Activated CD4-positive, alpha-beta T cell treated with anti-CD3 and anti-CD28 coated beads, Interleukin-2, amount 50 U/mL, for 4 hours (primary cell): ENCODE measurements around the gene ADAMTSL1.

Experiments
- DNase-seq, 2 experiments: peaks; one replicate each; pipeline ENCODE4 v3.0.0-alpha.2; 2020

ADAMTSL1 gene

GRCh38 chr9:18504707-18505106, 30.8 kb downstream of the ADAMTSL1 start:
- DNase-seq: no peak

GRCh38 chr9:18507151-18507550, 33.2 kb downstream of the ADAMTSL1 start:
- DNase-seq: no peak

- DNase-seq: no peak
Measured at GRCh38 chr9:18516514-18516913, 42.6 kb downstream of the ADAMTSL1 start.

DNA sequence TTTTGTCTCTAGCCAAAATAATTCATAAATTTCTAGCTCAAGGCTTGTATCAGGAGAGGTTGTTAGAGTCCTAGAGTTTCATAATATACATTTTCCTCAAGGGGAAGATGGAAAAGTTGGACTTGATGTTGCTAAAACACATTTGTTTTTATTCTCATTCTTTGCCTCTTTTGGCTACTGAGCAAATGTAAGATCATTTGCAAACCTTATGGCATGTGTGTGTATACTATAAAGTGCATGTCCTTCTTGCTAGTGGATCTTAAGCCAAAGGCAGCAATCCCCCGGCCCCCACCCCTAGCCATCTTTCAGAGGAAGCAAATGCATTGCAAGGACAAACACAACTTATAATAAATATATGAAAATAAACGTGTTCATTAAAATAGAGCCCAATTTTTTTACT, 43.0 kb downstream of the ADAMTSL1 start:
- DNase-seq: no peak

GRCh38 chr9:18520416-18521047, 46.6 kb downstream of the ADAMTSL1 start:
- no peak for DNase-seq

DNA sequence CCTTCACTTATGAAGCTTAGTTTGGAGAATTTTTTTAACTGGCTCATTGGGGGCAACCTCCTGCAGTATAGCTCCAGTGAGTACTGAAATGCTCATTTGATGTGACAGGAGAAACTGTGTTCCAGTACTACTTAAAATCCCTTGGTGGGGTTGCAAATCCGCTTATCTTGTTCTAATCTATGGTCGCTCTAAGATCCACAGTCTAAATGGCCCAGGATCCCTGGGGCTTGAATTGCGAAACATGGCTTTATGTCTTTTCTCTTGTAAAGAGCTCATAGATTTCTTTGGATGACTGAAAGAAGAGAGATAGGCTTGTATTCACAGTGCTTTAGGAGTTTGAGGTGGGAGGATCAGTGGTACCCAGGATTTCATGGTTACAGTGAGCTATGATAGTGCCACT, 52.7 kb downstream of the ADAMTSL1 start:
- no peak for DNase-seq

DNA sequence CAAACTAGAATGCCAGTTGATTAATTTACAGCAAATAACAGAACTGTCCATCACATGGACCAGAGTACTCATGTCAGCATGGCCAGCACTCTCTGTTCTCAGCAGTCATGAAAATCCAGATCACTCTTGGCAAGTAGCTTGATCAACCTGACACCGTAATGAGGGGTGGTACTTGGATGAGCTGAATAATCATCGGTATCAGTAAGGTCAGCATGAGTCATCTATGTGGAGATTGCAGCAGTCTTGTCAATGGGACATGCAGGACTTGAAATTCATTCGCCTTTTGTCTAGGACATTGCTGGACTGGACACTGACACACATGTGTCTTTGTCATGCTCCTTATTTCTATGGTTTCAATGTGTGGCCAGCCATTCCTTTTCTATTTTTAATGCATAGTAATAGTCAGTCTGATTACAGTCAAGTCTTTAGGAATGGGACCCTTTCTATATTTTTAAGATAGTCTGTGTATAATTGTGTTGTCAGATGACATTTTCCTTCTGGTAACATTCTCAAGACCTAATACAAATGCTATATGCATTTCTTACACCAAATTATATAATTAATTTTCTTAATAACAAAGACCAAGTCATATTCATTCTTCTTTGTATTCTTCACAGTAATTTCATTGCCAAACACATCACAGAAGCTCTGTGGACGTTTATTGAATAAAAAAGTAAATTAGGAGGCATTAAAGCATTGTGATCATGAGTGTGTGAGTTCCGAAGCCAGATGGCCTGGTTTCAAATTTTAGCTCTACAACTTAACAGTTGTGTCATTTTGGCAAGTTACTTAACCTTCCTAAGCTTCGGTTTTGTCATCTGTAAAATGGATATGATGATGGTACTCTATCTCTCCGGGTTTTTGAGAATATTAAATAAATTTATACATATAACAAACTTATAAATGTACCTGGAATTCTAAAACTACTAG, 57.4 kb downstream of the ADAMTSL1 start:
- no peak for DNase-seq

- no peak for DNase-seq
Measured at GRCh38 chr9:18534611-18535010, 60.7 kb downstream of the ADAMTSL1 start.

DNA sequence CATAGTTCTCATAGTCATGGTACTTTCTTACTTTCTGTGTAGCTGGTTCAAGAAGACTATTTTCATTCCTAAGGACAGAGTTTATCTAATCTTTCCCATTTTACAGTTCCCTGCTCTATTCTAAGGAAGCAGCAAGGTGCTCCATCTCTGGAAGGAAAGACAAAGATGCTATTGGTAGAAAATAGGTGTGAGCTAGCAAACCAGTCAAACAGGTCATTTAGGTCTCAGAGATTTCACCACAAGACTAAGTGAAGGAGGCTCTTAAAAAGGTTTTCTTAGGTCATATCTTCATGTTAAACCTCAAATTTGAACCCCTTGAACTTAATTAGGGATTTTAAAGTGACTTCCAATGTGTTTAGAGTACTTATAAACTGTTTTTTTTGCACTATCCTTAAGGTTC, 62.6 kb downstream of the ADAMTSL1 start:
- DNase-seq: no peak

GRCh38 chr9:18539203-18539693, 65.3 kb downstream of the ADAMTSL1 start:
- DNase-seq: no peak

GRCh38 chr9:18542837-18543405, 69.0 kb downstream of the ADAMTSL1 start:
- no peak for DNase-seq

- no peak for DNase-seq
Measured at GRCh38 chr9:18543406-18544192, 69.6 kb downstream of the ADAMTSL1 start.

DNA sequence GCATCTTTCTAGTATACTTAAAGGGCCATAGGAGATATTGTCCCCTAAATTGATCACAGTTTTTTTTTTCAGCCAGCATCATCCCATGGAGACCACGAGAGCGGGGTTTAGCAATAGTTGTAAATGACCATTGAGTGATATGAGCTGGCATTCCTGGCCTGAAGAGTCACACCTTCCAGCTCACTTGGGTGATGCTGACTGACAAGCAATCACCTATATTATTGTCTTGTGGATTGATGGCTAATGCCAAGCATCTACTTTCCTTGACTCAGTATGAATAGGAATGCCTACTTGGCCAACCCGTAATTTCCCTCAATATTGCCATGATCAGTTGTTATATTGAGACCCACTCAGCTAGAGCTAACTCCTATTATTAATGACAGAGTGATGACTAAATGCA, 70.5 kb downstream of the ADAMTSL1 start:
- DNase-seq: no peak

- DNase-seq: no peak
Measured at GRCh38 chr9:18545636-18546360, 71.8 kb downstream of the ADAMTSL1 start.

GRCh38 chr9:18548456-18548855, 74.5 kb downstream of the ADAMTSL1 start:
- no peak for DNase-seq

- DNase-seq: no peak
Measured at GRCh38 chr9:18549772-18550171, 75.8 kb downstream of the ADAMTSL1 start.

DNA sequence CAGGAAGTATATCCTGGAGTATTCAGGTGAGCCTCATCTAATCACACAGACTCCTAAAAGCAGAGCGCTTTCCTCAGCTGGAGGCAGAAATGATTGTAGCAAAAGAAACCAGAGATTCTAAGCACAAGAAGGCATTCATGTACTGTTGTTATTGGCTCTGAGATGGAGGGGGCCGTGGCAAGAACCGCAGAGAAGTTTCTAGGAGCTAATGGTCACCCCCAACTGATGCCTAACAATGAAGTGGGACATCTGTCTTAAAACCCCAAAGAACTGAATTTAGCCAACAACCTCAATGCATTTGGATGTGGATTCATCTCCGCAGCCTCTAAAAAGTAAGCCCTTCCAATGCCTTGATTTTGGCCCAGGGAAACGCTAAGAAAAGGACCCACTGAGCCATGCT, 76.3 kb downstream of the ADAMTSL1 start:
- DNase-seq: no peak

- no peak for DNase-seq
Measured at GRCh38 chr9:18554244-18554643, 80.3 kb downstream of the ADAMTSL1 start.

- DNase-seq: no peak
Measured at GRCh38 chr9:18555105-18555883, 81.3 kb downstream of the ADAMTSL1 start.

DNA sequence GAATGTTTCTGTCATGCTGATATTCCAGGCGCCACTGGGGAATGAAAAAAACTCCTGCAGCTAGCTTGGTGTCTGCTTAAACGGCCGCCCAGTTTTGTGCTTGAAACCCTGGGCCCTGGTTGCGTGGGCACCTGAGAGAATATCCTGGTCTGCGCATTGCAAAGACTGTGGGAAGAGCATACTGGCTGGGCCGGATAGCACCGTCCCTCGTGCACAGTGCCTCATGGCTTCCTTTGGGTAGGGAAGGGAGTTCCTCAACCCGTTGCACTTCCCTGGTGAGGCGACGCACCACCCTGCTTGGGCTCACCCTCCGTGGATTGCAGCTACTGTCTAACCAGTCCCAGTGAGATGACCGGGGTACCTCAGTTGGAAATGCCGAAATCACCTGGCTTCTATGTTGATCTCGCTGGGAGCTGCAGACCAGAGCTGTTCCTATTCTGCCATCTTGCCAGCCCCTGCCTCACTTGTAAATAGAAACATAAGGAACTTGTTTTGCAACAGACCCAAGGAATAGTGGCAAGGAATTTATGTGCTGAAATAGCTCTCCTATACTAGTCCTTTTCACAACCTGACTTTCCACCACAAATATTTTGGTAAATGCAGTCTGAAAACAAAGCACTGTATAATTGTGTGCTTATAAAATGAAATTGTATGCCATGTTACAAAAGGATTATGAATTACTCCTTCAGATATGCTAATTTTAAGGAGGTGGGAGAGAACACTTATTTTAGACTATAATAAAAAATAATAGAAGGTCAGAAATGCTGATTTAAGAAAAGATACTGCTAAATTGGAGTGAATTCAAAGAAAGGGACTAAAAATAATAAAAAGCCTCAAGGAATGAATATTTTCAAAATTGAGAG, 90.3 kb downstream of the ADAMTSL1 start:
- DNase-seq: no peak
